Duodenal mucosa (tissue), 2 donors: ENCODE results near the gene ODAD4.
A peak's percentile ranks its signal among the peaks of the same experiment; 100 is the strongest.

Experiments used
- H3K27ac ChIP-seq: one replicate; pipeline ENCODE4 v1.7.0; 2013; ENCODE audit warnings: low read depth, low read length
- H3K27me3 ChIP-seq, 2 donors: one replicate each; pipeline ENCODE4 v1.7.0; 2013; ENCODE audit warnings: low read length in 2 of 2, control low read depth in 1 of 2; ENCODE audit not compliant: insufficient read depth in 2 of 2, control insufficient read depth in 1 of 2
- H3K36me3 ChIP-seq, 2 donors: one replicate each; pipeline ENCODE4 v1.7.0; 2013; ENCODE audit warnings: low read length in 2 of 2, control low read depth in 1 of 2; ENCODE audit not compliant: insufficient read depth in 2 of 2, control insufficient read depth in 1 of 2
- H3K4me1 ChIP-seq, 2 donors: one replicate each; pipeline ENCODE4 v1.7.0; 2013; ENCODE audit warnings: low read length in 2 of 2, control low read depth in 1 of 2; ENCODE audit not compliant: insufficient read depth in 2 of 2, control insufficient read depth in 1 of 2
- H3K4me3 ChIP-seq, 2 donors: one replicate each; pipeline ENCODE4 v1.7.0; 2013; ENCODE audit warnings: low read length in 2 of 2, low read depth in 1 of 2
- H3K9ac ChIP-seq, 2 donors: one replicate each; pipeline ENCODE4 v1.7.0; 2013; ENCODE audit warnings: low read length in 2 of 2, low read depth in 1 of 2
- H3K9me3 ChIP-seq, 2 donors: one replicate each; pipeline ENCODE4 v1.7.0; 2013; ENCODE audit warnings: low read length in 2 of 2, control low read depth in 1 of 2; ENCODE audit not compliant: control insufficient read depth in 1 of 2

The ODAD4 gene

DNA sequence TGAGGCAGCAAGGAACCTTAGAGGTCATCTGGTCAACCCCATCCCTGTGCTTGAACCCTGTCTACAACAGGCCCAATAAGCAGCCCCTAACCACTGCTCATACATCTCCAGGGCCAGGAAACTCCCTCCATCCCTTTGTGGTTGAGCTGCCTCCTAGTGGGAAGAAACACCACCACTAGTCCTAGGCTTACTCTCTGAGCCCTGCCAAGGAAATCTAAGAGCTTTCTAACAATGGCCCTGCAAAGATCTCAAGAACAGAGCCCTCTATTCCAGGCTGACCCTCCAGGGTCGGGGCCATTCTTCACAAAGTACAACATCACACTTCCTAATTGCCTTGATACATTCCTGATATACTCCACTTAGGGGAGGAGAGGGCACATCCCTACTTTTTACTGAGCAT lies 17.5 kb upstream of the ODAD4 start:
- H3K9ac ChIP-seq = no peak overlapping the region
- H3K4me1 ChIP-seq = peaks cover 29 to 49% of the 10 kb centered on the region in 2 donors
- no peak overlapping the region for H3K27ac ChIP-seq
- H3K27me3 ChIP-seq = no peaks in the 10 kb centered on the region
- no peaks in the 10 kb centered on the region for H3K9me3 ChIP-seq
- H3K36me3 ChIP-seq = peaks cover 30 to 58% of the 10 kb centered on the region in 2 donors
- H3K4me3 ChIP-seq = no peak overlapping the region

DNA sequence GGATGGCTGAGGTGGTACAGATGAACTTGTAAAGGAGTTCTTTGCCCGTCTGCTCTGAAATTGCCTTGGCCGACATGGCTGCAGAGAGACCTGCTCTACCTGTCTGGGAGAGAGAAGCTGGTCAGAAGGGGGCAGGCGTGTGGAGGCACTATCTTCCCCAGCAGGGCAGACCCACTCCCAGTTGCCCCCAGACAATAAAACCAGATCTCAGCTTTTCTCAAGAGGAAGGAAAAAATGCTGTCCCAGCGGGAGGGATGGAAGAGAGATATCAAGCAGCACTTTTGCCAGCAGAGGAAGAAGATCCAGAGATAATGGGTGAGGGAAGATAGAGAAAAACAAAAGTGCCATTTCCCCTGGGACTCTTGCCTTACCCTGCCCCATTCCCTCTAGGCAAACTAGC lies 16.6 kb upstream of the ODAD4 start:
- H3K36me3 ChIP-seq = peaks cover 30 to 49% of the 10 kb centered on the region in 2 donors

DNA sequence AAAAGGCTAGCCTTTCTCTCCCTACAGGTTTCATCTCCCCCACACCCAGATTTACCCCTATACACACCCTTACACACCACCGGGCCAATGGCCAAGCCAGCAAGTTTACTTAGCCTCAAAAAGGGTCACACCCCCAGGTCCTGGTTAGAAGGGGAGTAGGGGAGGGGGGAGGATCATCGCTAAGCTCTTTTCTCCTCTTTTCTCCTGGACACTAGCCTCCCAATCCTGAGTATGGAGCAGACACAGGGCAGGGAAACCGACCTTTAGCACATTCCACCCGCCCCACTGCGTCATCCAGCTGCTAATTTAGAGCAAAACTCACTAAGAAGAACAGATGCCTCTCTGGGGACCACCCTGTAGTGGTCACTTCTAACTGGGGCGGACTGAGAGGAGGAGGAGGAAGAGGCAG lies 16.1 kb upstream of the ODAD4 start:
- Histone ChIP-seq H3K4me1 (peaks cover 24 to 41% of the 10 kb centered on the region in 2 donors), H3K9me3 (no peaks in the 10 kb centered on the region), H3K36me3 (peaks cover 30 to 44% of the 10 kb centered on the region in 2 donors), H3K27me3 (no peaks in the 10 kb centered on the region), H3K27ac (no peak overlapping the region), H3K4me3 (peak overlapping the region in 1 of 2 donors; percentile 29), H3K9ac (peak overlapping the region in 1 of 2 donors; percentile 52)

More for the DNA sequence above, 16.6 kb upstream of the ODAD4 start:
- Histone ChIP-seq H3K9me3 (no peaks in the 10 kb centered on the region), H3K4me1 (peaks cover 23 to 44% of the 10 kb centered on the region in 2 donors), H3K9ac (peak overlapping the region in 1 of 2 donors; percentile 52), H3K27me3 (no peaks in the 10 kb centered on the region), H3K4me3 (no peak overlapping the region), H3K27ac (no peak overlapping the region)

DNA sequence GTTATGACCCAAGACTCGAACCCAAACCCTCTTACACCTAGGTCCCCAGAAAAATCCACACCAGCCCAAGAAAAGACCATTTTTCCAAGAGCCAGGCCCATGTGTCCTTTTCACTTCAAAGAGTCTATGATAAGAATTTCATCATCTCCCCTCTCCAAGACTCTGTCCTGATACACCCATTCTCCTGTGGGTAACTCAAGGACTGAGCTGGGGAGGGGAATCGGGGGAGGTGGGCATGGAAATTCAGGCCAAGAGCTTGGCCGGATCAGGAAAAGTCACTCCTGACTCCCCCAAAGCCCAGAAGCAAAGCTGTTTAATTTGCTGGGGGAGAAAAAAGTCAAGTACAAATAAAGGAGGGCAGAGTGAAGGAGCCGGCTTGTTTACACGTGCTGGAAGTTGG lies 15.4 kb upstream of the ODAD4 start:
- Histone ChIP-seq H3K36me3 (peaks cover 23 to 37% of the 10 kb centered on the region in 2 donors), H3K9ac (no peak overlapping the region), H3K4me1 (peaks cover 30 to 47% of the 10 kb centered on the region in 2 donors)

DNA sequence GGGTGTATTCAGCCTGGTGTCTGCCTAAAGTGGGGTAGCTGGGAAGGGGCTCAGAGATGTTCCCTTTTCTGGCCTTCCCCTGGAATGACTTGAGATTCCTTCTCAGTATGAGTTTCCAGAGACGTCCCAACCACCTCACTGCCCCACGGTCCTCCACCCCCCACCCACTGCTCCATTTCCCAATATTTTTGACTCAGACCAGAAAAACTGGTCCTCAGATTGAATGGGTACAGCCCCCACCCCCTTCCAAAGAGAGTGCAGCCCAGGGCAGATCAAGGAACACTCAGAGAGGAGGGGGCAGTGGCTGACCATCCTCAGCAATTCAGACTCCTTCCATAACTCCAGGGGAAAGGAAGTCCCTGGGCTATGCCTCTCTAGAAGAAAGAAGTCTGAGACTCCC lies 14.9 kb upstream of the ODAD4 start:
- peaks cover 19 to 32% of the 10 kb centered on the region in 2 donors for H3K36me3 ChIP-seq
- peaks cover 30 to 47% of the 10 kb centered on the region in 2 donors for H3K4me1 ChIP-seq
- no peak overlapping the region for H3K4me3 ChIP-seq
- no peaks in the 10 kb centered on the region for H3K27me3 ChIP-seq
- no peak overlapping the region for H3K9ac ChIP-seq
- no peaks in the 10 kb centered on the region for H3K9me3 ChIP-seq
- no peak overlapping the region for H3K27ac ChIP-seq

More for the DNA sequence above, 15.4 kb upstream of the ODAD4 start:
- H3K9me3 ChIP-seq = no peaks in the 10 kb centered on the region
- no peak overlapping the region for H3K4me3 ChIP-seq
- H3K27ac ChIP-seq = no peak overlapping the region
- no peaks in the 10 kb centered on the region for H3K27me3 ChIP-seq

DNA sequence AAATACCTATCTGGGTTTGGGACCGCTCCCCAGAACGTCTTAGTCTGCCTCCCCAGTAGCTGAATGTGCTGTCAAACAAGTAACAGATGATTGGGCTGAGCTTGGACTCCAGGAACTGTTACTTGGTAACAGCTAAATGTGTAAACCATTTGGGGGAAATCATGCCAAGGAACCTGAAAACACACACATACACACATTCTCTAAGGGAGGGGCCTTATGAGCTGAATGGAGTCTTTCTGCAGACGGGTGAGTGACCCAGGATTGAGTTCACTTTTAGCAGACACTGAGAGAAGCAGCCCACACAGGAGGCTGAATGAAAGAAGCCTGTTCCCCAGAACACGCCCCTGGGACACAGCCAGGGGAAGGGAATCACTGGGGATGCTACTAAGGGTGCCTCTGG lies 13.2 kb upstream of the ODAD4 start:
- Histone ChIP-seq H3K9me3 (no peaks in the 10 kb centered on the region), H3K27me3 (no peaks in the 10 kb centered on the region), H3K4me1 (peaks cover 30 to 47% of the 10 kb centered on the region in 2 donors), H3K36me3 (peaks cover 10 to 16% of the 10 kb centered on the region in 2 donors), H3K27ac (no peak overlapping the region), H3K4me3 (peak overlapping the region; percentile 90 to 98), H3K9ac (peak overlapping the region; percentile 81 to 92)

DNA sequence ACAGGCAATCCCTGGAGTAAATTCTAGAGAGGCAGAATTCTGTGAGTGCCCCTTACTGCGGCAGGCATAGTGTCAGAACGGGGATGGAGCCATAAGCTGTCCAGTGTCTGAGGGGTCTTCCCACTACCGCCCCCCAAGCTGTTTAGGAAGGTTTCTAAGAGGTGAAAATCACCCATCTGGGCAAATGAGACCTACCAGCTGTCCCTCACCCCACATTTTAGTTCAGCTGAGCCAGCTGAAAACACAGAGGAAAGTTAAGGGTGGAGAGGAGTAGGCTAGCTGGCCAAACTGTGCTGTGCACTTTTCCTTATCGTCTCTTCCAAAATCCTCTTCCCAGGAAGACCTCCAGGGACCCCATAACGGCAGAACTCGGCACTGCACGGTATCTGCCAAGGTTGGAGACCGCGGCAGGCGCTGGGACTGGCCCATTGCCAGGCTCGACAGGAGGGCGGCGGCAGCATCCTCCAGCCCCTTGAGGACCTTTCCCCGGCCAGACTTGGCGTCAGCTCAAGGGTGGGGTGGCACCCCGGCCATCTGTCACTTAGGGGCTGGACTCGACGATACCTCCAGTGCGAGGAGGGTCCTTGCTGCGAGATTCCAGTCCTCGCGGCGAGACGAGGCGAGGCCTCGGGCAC lies 12.6 kb upstream of the ODAD4 start:
- H3K27ac ChIP-seq = peak overlapping the region; percentile 72
- H3K4me3 ChIP-seq = peak overlapping the region; percentile 90 to 98
- no peaks in the 10 kb centered on the region for H3K27me3 ChIP-seq
- peak overlapping the region; percentile 81 to 92 for H3K9ac ChIP-seq
- H3K9me3 ChIP-seq = no peaks in the 10 kb centered on the region
- H3K4me1 ChIP-seq = peaks cover 30 to 47% of the 10 kb centered on the region in 2 donors
- H3K36me3 ChIP-seq = peaks cover 4 to 10% of the 10 kb centered on the region in 2 donors

DNA sequence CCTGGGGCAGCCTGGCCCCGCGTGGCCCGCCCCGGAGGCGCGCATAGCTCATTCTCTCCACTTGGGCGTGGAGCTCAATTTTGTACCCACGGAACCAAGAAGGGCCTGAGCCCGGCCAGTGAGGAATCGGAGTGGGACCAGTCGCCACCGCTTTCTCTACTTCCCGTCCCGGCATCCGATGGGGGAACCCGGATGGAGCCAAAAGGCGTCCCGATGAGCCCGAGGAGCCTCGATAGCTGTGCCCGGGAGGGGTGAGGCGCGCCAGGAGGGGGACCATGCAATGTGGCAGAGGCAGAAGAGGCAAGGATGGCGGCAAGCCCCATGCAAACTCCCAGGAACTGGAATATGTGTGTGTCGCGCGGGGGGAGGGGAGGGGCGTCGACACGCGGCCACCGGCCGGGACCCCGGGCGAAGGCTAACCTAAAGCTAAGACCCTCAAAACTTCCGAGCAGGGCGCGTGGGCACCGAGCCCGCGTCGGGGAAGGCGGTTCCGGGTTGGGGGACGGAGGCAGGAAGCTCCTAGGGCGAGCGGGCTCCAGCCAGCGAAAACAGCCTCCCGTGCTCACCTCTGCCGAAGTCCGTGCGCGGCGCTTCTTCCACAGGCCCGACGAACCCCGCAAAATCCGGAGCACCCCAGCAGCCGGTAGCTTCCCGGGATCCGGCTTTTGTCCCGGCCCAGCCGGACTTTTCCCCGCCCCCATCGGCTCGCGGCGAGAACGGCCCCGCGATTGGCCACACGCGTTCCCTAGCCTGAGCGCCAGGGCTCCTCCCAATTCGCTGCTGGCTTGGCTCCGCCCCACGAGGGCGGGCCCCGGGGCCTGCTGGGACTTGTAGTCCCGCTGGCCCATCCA lies 11.9 kb upstream of the ODAD4 start, which contains the start of gene ACLY:
ACLY (minus strand) TSS at position 638 of the 851 bp plus-strand sequence. CDS start 5,078 bp downstream, outside the sequence.
- Histone ChIP-seq H3K4me3 (peak within 1 kb of the TSS; percentile 90 to 98), H3K4me1 (peaks cover 30 to 46% of the 10 kb centered on the region in 2 donors), H3K27ac (peak within 1 kb of the TSS; percentile 72), H3K9me3 (no peaks in the 10 kb centered on the region), H3K9ac (peak within 1 kb of the TSS; percentile 81 to 92), H3K36me3 (peaks cover 1 to 3% of the 10 kb centered on the region in 2 donors), H3K27me3 (no peaks in the 10 kb centered on the region)

DNA sequence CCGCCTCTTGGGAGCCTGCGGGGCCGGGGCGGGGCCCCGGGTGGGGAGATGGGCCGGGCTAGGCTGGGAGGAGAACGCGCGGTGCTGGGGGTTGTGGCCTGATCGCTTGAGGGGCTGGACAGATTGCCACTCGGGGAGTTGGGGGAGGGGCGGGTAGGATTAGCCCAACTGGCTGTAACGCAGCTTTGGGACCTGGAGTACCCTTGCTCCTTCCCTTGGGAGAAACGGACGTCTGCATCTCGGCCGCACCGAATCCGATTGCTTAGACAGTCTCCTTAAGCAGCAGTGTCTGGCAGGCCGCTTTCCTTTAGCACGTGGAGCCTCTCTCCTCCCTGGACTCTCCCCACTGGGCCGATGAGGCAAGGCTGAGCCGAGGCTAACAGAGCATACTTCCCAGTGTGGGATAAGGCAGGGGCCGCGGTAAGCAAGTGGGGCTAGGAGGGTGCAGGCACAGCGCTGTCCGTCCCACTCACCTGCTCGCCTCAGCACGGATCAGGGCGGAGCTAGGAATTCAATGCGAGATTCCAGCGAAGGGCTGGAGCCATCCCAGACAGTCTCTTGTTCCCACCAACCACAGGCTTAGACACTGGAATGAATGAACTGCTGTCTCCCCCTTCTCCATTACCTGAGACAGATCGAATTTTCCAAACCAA lies 11.1 kb upstream of the ODAD4 start:
- Histone ChIP-seq H3K36me3 (no peaks in the 10 kb centered on the region), H3K27ac (no peak overlapping the region), H3K9me3 (no peaks in the 10 kb centered on the region), H3K4me1 (peaks cover 23 to 39% of the 10 kb centered on the region in 2 donors), H3K27me3 (no peaks in the 10 kb centered on the region), H3K9ac (peak overlapping the region; percentile 57 to 77), H3K4me3 (peak overlapping the region; percentile 78 to 90)
